Transverse colon (tissue), 4 donors: ENCODE data around the gene SNRPA. TPM values are rescaled to one million over a fixed set of nuclear protein-coding genes. Genes with fewer than 3 reads are reported as not detected.
"Not testable (repeated sequence)": the region's sequence is repeated elsewhere in the genome, so short reads cannot be mapped to it uniquely, and the experiment has no call there.

Source experiments
- DNase-seq: peaks from one replicate; pipeline ENCODE4 v3.0.0-alpha.2; 2019
- H3K27ac ChIP-seq, 4 donors: fragments of 200-600 bp; sonication (generic); 2 replicates each; pipeline ENCODE4 v1.5.1; 2016 to 2018; ENCODE audit warnings: inconsistent platforms in 4 of 4
- H3K27me3 ChIP-seq: fragments of 200-600 bp; sonication (generic); 2 replicates; pipeline ENCODE4 v1.5.1; 2017; ENCODE audit warnings: inconsistent platforms
- H3K36me3 ChIP-seq, 4 donors: fragments of 200-600 bp; sonication (generic); 2 replicates each; pipeline ENCODE4 v1.5.1; 2017 to 2019; ENCODE audit warnings: inconsistent platforms in 4 of 4
- H3K4me1 ChIP-seq, 4 donors: fragments of 200-600 bp; sonication (generic); 2 replicates each; pipeline ENCODE4 v1.5.1; 2017 to 2020; ENCODE audit warnings: inconsistent platforms in 4 of 4
- H3K4me3 ChIP-seq, 4 donors: fragments of 200-600 bp; sonication (generic); 1 replicate in 1 of 4; 2 replicates in 3 of 4; pipeline versions ENCODE4 v1.5.1 to v1.6.1; 2017 to 2019; ENCODE audit warnings: inconsistent platforms in 4 of 4
- H3K9me3 ChIP-seq, 2 donors: fragments of 200-600 bp; sonication (generic); 2 replicates each; pipeline ENCODE4 v1.5.1; 2017 to 2019; ENCODE audit warnings: inconsistent platforms in 2 of 2
- CTCF ChIP-seq, 5 experiments: fragments of 200-600 bp in 3 of 5; fragments of 450-650 bp in 2 of 5; sonication (generic) in 3 of 5; IDR thresholded peaks; 1 replicate in 2 of 5; 2 replicates in 3 of 5; pipeline ENCODE4 v1.5.1; 2016 to 2017; ENCODE audit warnings: antibody characterized with exemption in 5 of 5, inconsistent platforms in 3 of 5, mild to moderate bottlenecking in 2 of 5, moderate library complexity in 1 of 5
- EP300 ChIP-seq: sonication (generic); formaldehyde crosslinking; IDR thresholded peaks from one replicate; pipeline ENCODE4 v1.6.1; 2017; ENCODE audit warnings: antibody characterized with exemption, low read depth
- POLR2A ChIP-seq: fragments of 450-650 bp; IDR thresholded peaks from one replicate; pipeline ENCODE4 v1.6.1; 2016; ENCODE audit warnings: antibody characterized with exemption, mild to moderate bottlenecking, moderate library complexity
- POLR2AphosphoS5 ChIP-seq, 3 donors: sonication (generic); formaldehyde crosslinking; IDR thresholded peaks; one replicate each; pipeline ENCODE4 v1.6.1; 2016; ENCODE audit warnings: antibody characterized with exemption in 3 of 3
- WGBS, 2 donors: methylation state at CpG; one replicate each; pipeline ENCODE4 v1.1.5; 2018; ENCODE audit warnings: low coverage in 1 of 2; 5-methylcytosine and 5-hydroxymethylcytosine counted together
- in situ Hi-C, 4 donors: fragments of 200-750 bp; cut with MboI; loops; one replicate each; pipeline versions ENCODE4 v1.15.0 to v1.15.1; 2017; ENCODE audit warnings: low sequenced_read_pairs in 3 of 4, low pct_ligation_motif_present in 1 of 4, low pct_unique_long_range_greater_than_20kb in 1 of 4
- intact Hi-C: fragments of 100-400 bp; cut with DNase I; formaldehyde crosslinking; loops from one replicate; pipeline ENCODE4 v1.15.1; 2023; ENCODE audit warnings: low total_unique reads
- total RNA-seq, 4 donors: library from RNA; depleted of rRNA; stranded (reverse); fragments of >200 nt; gene quantifications; one replicate each; pipeline ENCODE4 v1.1.0, GENCODE V29; 2016

The SNRPA gene
- total RNA-seq, 4 donors from 2014 or later, result 45.1 to 85.3 (median 65.6) TPM

DNA sequence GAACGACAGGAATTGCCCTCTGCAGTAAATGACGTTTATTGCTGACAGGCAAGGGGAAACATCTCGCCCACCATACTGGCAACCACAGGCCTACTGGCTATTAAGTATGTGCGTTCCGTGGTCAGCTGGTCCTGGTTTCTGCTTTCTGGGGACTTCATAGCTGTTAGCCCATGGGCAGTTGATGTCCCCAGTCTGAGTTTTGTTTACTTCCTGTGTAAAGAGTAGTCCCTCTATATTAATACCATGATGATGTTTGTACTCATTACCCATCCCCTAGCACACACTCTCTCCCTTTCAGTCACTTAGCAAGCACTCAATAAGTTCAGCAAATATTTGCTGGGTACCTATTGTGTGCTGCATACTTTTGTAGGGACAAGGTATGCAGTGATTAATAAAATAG, 17.9 kb downstream of the SNRPA start:
- intact Hi-C loops, result no loop called here
- in situ Hi-C loops, result no loop called here

DNA sequence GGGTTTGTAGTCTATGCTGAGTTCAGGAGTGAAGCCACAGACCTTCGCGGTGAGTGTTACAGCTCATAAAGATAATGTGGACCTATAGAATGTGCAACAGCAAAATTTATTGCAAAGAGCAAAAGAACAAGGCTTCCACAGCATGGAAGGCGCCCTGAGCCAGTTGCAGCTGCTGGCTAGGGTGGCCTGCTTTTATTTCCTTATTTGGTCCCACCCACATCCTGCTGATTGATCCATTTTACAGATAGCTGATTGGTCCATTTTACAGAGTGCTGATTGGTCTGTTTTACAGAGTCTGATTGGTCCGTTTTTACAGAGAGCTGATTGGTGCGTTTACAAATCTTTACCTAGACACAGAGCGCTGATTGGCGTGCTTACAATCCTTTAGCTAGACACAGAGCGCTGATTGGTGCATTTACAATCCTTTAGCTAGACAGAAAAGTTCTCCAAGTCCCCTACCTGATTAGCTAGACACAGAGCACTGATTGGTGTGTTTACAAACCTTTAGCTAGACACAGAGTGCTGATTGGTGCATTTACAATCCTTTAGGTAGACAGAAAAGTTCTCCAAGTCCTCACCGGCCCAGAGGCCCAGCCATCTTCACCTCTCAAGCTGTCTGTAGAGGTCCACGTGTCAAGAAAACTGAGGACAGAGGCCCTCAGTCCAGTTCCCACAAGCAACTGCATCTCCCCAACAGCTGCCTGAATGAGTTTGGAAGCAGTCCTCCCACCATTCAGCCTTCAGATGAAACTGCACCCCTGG, 20.3 kb downstream of the SNRPA start:
- H3K4me1 ChIP-seq, intact Hi-C loops, H3K27me3 ChIP-seq, in situ Hi-C loops, H3K9me3 ChIP-seq, H3K36me3 ChIP-seq, H3K27ac ChIP-seq, H3K4me3 ChIP-seq, DNase-seq: not testable (repeated sequence)
- 90 to 100% methylated on average over 1 to 10 of the region's 10 CpGs for WGBS, 2 donors

More for the DNA sequence above, 17.9 kb downstream of the SNRPA start:
- peaks cover 0 to 31% (median 12%) of the 10 kb centered on the region in 4 donors for H3K36me3 ChIP-seq
- no peaks in the 10 kb centered on the region for H3K27me3 ChIP-seq
- no peak overlapping the region for H3K27ac ChIP-seq
- no peaks in the 10 kb centered on the region for H3K4me1 ChIP-seq
- H3K4me3 ChIP-seq, result no peak overlapping the region
- 71 to 82% methylated on average over 2 to 5 of the region's 5 CpGs for WGBS, 2 donors
- no peaks in the 10 kb centered on the region for H3K9me3 ChIP-seq
- TF ChIP-seq POLR2AphosphoS5 (IDR thresholded peaks at IDR 0.05) (no peak), POLR2A (no peak), EP300 (no peak), CTCF (IDR thresholded peaks at IDR 0.05) (no peak)
- DNase-seq, result no peak

GRCh38 chr19:40774916-40775631, 24.1 kb downstream of the SNRPA start, which contains the start of gene MIA:
Gene MIA, plus strand, starts transcription at chr19:40775521. Its CDS starts 22 bp downstream, at chr19:40775543.
- WGBS, 2 donors, result 77% methylated on average over 9 of the region's 9 CpGs; no CpG with 5 or more reads in 1 of the 2 donors
- intact Hi-C loops, result no loop called here

DNA sequence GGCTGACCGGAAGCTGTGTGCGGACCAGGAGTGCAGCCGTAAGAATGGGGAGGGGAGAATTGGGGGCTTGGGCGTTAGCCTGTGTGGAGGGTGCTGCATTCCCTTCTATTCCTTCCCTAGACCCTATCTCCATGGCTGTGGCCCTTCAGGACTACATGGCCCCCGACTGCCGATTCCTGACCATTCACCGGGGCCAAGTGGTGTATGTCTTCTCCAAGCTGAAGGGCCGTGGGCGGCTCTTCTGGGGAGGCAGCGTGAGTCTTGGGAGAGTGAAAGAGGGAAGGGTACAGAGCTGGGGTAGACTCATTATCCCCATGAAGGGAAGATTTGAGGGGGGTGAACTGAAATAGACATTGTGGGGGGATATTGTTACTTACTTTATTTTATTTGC, 24.6 kb downstream of the SNRPA start:
- Histone ChIP-seq H3K27me3 (no peaks in the 10 kb centered on the region), H3K4me3 (no peak overlapping the region), H3K27ac (no peak overlapping the region), H3K36me3 (no peaks in the 10 kb centered on the region), H3K4me1 (peaks cover 13 to 22% (median 15%) of the 10 kb centered on the region in 4 donors), H3K9me3 (no peaks in the 10 kb centered on the region)
- in situ Hi-C loops, result no loop called here
- TF ChIP-seq CTCF (IDR thresholded peaks at IDR 0.05), result no peak
- TF ChIP-seq POLR2A, result no peak
- TF ChIP-seq EP300, result no peak
- no peak for TF ChIP-seq POLR2AphosphoS5 (IDR thresholded peaks at IDR 0.05)
- intact Hi-C loops, result no loop called here
- DNase-seq, result no peak
- 94 to 96% methylated on average over 5 to 10 of the region's 10 CpGs for WGBS, 2 donors

More at GRCh38 chr19:40774916-40775631, 24.1 kb downstream of the SNRPA start, which contains the start of gene MIA:
- in situ Hi-C loops, result no loop called here
- H3K36me3 ChIP-seq, result no peaks in the 10 kb centered on the region
- peaks cover 13 to 22% (median 15%) of the 10 kb centered on the region in 4 donors for H3K4me1 ChIP-seq
- DNase-seq, result no peak
- H3K4me3 ChIP-seq, result no peak within 1 kb of the TSS
- no peaks in the 10 kb centered on the region for H3K27me3 ChIP-seq
- no peaks in the 10 kb centered on the region for H3K9me3 ChIP-seq
- no peak for TF ChIP-seq POLR2AphosphoS5 (IDR thresholded peaks at IDR 0.05)
- no peak within 1 kb of the TSS for H3K27ac ChIP-seq

DNA sequence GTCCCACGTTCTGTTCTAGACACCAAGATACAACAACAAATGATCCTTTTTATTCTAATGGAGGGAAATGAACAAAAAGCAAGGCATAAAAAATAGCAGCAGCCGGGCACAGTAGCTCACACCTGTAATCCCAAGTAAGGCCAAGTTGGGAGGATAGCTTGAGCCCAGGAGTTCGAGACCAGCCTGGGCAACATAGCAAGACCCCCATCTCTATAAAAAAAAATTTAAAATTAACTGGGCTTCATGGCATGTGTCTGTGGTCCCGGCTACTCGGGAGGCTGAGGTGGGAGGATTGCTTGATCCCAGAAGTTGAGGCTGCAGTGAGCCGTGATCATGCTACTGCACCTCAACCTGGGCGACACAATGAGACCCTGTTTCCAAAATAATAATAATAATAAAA, 25.4 kb downstream of the SNRPA start:
- no peaks in the 10 kb centered on the region for H3K27me3 ChIP-seq
- DNase-seq, result no peak
- no peak overlapping the region for H3K4me3 ChIP-seq
- intact Hi-C loops (no loop called here), in situ Hi-C loops (no loop called here)
- H3K4me1 ChIP-seq, result peaks cover 13 to 22% (median 15%) of the 10 kb centered on the region in 4 donors
- WGBS, 2 donors, result 78 to 80% methylated on average over 7 of the region's 7 CpGs
- no peaks in the 10 kb centered on the region for H3K36me3 ChIP-seq
- TF ChIP-seq CTCF (IDR thresholded peaks at IDR 0.05) (no peak), POLR2AphosphoS5 (IDR thresholded peaks at IDR 0.05) (no peak), POLR2A (no peak), EP300 (no peak)
- peak overlapping the region; percentile 97 to 99 (median 98) for H3K27ac ChIP-seq
- no peaks in the 10 kb centered on the region for H3K9me3 ChIP-seq
